ENCODE measurements around the gene IRAK3.

DNA sequence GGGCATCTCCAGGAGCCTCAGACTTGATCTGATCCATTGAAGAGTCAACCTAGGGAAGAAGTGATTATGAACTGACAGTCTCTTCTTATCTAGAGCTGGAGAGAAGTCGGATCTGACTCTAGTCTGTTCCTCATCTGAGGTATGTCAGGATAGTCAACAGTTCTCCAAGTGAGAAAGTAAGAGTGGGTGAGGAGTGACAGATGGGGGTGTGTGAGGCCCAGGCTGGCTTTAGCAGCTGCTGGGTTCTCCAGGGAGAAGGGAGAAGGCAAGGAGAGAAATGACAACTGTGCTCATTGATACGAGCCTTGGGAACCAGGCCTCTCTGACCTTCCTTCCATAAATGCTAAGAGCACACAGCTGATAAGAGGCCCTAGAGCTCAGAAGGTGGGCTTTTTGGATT, 53.3 kb downstream of the IRAK3 start:
- TF ChIP-seq CTCF (IDR thresholded peaks at IDR 0.05) (no peak), POLR2A (IDR thresholded peaks at IDR 0.05) (no peak)
